BLaER1 (cell line): ENCODE measurements around the gene ZXDC.

Experiments
- H3K27ac ChIP-seq: shearing (Covaris generic); formaldehyde crosslinking; 2 replicates; pipeline ENCODE4 v1.8.1; 2022
- H3K27me3 ChIP-seq: shearing (Covaris generic); formaldehyde crosslinking; 2 replicates; pipeline ENCODE4 v1.8.1; 2022
- H3K36me3 ChIP-seq: shearing (Covaris generic); formaldehyde crosslinking; 2 replicates; pipeline ENCODE4 v1.8.1; 2022
- H3K4me1 ChIP-seq: shearing (Covaris generic); formaldehyde crosslinking; 2 replicates; pipeline ENCODE4 v1.8.1; 2022
- H3K4me2 ChIP-seq: shearing (Covaris generic); formaldehyde crosslinking; 2 replicates; pipeline ENCODE4 v1.8.1; 2022
- H3K4me3 ChIP-seq: shearing (Covaris generic); formaldehyde crosslinking; 2 replicates; pipeline ENCODE4 v1.8.1; 2022
- H3K9ac ChIP-seq: shearing (Covaris generic); formaldehyde crosslinking; 2 replicates; pipeline ENCODE4 v1.8.1; 2022
- H3K9me3 ChIP-seq: shearing (Covaris generic); formaldehyde crosslinking; 2 replicates; pipeline ENCODE4 v1.8.1; 2022
- H4K20me1 ChIP-seq: shearing (Covaris generic); formaldehyde crosslinking; 2 replicates; pipeline ENCODE4 v1.8.1; 2022
- Cebpa-rat ChIP-seq: shearing (Covaris generic); IDR thresholded peaks from 2 replicates; pipeline ENCODE4 v1.8.1; 2022

The ZXDC gene

GRCh38 chr3:126498929-126499328, 23.2 kb upstream of the ZXDC start:
- no peak overlapping the region for H3K4me3 ChIP-seq

DNA sequence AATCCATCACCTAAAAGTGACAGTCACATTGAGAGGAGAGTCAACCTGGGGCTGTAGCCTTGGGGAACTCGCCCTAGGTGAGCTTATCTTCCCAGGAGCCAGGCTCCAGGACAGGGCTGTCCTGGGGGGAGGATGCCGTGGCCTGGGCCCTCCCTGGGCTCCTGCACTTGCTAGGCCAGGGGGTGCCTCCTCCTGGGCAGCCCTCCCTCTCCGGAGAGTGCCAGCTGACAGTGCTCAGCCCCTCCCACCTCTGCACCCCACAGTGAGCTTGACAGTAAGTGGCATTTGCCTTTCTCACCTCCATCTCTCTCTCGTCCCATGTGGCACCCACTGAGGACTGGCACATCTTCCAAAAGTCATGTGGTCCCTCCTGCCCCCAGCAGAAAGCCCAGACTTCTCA, 22.8 kb upstream of the ZXDC start:
- H3K4me1 ChIP-seq: peaks cover 85% of the 10 kb centered on the region
- no peaks in the 10 kb centered on the region for H3K27me3 ChIP-seq
- peak overlapping the region; percentile 75 for H3K4me2 ChIP-seq
- no peaks in the 10 kb centered on the region for H4K20me1 ChIP-seq
- no peak for TF ChIP-seq Cebpa-rat
- H3K4me3 ChIP-seq: no peak overlapping the region
- no peak overlapping the region for H3K9ac ChIP-seq
- no peaks in the 10 kb centered on the region for H3K9me3 ChIP-seq
- H3K36me3 ChIP-seq: no peaks in the 10 kb centered on the region
- H3K27ac ChIP-seq: peak overlapping the region; percentile 61; the same call in 1 of the 2 replicates

More at GRCh38 chr3:126498929-126499328, 23.2 kb upstream of the ZXDC start:
- Histone ChIP-seq H3K9ac (no peak overlapping the region), H3K4me1 (peaks cover 82% of the 10 kb centered on the region), H3K27ac (no peak overlapping the region), H3K9me3 (no peaks in the 10 kb centered on the region), H4K20me1 (no peaks in the 10 kb centered on the region), H3K36me3 (no peaks in the 10 kb centered on the region), H3K4me2 (peak overlapping the region; percentile 75), H3K27me3 (no peaks in the 10 kb centered on the region)
- no peak for TF ChIP-seq Cebpa-rat

GRCh38 chr3:126497956-126498355, 22.3 kb upstream of the ZXDC start:
- Histone ChIP-seq H3K36me3 (no peaks in the 10 kb centered on the region), H3K9ac (no peak overlapping the region), H3K4me2 (peak overlapping the region; percentile 75), H4K20me1 (no peaks in the 10 kb centered on the region), H3K4me1 (peaks cover 90% of the 10 kb centered on the region), H3K9me3 (no peaks in the 10 kb centered on the region), H3K27ac (peak overlapping the region; percentile 61), H3K27me3 (no peaks in the 10 kb centered on the region), H3K4me3 (no peak overlapping the region)
- no peak for TF ChIP-seq Cebpa-rat

DNA sequence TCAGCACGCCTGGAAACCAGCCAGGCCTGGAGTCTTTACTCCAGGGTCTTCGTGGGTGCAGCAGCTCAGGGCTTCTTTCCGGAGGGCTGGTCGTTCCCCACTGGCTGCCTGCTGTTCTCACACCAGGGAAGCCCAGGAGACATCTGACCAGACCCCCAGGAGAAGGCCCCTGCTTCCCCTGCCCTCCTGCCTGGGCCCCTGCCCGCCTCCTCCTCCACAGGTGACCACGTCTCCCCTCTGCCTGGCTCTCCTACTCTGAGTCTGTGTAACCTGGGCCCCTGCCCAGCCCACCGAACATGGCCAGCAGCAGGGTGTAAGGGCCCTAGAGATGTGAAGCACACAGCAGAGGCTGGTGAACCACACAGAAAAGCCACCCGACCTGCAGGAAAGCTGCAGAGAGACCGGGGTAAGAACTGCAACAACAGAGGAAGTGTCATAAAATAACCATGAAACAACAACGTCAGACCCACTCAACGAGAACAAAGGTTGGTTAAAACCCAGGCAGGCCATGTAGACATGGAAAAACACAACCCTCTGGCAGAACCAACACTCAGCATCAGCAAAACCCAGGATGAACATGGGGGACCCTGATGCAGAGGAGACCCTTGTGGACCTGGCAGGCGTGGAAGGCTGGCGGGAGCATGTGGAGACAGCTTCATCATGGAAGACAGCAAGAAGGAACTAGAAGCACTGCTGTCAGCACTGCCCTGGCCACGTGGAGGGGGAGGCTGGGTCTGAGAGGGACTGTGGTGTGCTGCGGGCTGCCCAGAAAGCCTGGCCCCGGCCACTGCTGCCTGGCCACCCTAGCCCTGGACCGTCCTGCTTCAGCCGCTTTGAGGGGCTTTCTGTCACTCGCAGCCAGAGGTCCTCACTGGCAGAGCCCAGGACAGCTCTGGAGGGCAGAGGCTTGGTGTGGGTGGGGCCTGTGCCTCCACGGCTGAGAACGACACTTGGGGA, 21.5 kb upstream of the ZXDC start:
- no peak overlapping the region for H3K4me3 ChIP-seq
- no peaks in the 10 kb centered on the region for H3K36me3 ChIP-seq
- H3K4me2 ChIP-seq: peak overlapping the region; percentile 75
- no peaks in the 10 kb centered on the region for H4K20me1 ChIP-seq
- no peaks in the 10 kb centered on the region for H3K27me3 ChIP-seq
- peak overlapping the region; percentile 27 for H3K9ac ChIP-seq
- H3K9me3 ChIP-seq: no peaks in the 10 kb centered on the region
- peaks cover 98% of the 10 kb centered on the region for H3K4me1 ChIP-seq
- no peak for TF ChIP-seq Cebpa-rat
- peak overlapping the region; percentile 61 for H3K27ac ChIP-seq

DNA sequence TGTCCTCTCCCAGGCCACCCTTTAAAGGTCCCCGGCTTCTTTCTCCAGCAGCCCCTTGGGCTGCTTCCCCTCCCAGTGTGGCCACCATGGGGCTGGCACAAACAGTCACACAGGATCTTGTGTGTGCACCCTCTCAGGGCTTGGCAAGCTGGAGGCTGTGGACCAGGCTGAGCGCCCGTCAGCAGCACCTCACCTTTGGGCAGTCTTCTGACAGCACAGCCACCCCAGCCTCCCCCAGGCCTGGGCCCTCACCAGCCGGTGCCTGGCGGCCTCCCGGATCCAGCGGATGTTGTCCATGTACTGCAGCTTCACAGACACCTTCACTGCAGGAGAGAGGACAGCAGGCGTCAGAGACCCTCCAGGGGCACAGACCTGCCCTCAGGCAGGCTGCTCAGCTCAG, 20.1 kb upstream of the ZXDC start:
- peaks cover 98% of the 10 kb centered on the region for H3K4me1 ChIP-seq
- H3K27me3 ChIP-seq: no peaks in the 10 kb centered on the region
- 0 out of 2 replicates have a peak overlapping the region, but pooled peaks have one; percentile 49 for H3K27ac ChIP-seq
- H4K20me1 ChIP-seq: no peaks in the 10 kb centered on the region
- H3K9me3 ChIP-seq: no peaks in the 10 kb centered on the region
- H3K9ac ChIP-seq: no peak overlapping the region
- H3K4me2 ChIP-seq: peak overlapping the region; percentile 75
- TF ChIP-seq Cebpa-rat: no peak
- H3K4me3 ChIP-seq: no peak overlapping the region
- no peaks in the 10 kb centered on the region for H3K36me3 ChIP-seq

DNA sequence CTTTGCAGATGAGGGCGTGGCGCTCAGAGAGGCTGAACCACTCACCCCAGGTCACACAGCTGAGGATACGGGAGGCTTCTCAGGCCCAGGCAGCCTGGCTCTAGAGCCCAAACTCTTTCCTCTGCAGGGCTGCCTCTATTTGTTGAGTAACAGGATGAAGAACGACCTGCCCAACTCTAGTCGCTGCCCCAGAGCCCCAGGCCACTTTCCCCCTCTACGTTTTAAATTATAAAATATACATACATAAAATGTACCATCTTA, 19.2 kb upstream of the ZXDC start:
- no peaks in the 10 kb centered on the region for H3K9me3 ChIP-seq
- no peaks in the 10 kb centered on the region for H3K27me3 ChIP-seq
- H3K4me3 ChIP-seq: no peak overlapping the region
- H3K4me2 ChIP-seq: peak overlapping the region; percentile 75
- H3K9ac ChIP-seq: no peak overlapping the region
- TF ChIP-seq Cebpa-rat: no peak
- 0 out of 2 replicates have a peak overlapping the region, but pooled peaks have one; percentile 45 for H3K27ac ChIP-seq
- H4K20me1 ChIP-seq: no peaks in the 10 kb centered on the region
- no peaks in the 10 kb centered on the region for H3K36me3 ChIP-seq
- peaks cover 98% of the 10 kb centered on the region for H3K4me1 ChIP-seq

DNA sequence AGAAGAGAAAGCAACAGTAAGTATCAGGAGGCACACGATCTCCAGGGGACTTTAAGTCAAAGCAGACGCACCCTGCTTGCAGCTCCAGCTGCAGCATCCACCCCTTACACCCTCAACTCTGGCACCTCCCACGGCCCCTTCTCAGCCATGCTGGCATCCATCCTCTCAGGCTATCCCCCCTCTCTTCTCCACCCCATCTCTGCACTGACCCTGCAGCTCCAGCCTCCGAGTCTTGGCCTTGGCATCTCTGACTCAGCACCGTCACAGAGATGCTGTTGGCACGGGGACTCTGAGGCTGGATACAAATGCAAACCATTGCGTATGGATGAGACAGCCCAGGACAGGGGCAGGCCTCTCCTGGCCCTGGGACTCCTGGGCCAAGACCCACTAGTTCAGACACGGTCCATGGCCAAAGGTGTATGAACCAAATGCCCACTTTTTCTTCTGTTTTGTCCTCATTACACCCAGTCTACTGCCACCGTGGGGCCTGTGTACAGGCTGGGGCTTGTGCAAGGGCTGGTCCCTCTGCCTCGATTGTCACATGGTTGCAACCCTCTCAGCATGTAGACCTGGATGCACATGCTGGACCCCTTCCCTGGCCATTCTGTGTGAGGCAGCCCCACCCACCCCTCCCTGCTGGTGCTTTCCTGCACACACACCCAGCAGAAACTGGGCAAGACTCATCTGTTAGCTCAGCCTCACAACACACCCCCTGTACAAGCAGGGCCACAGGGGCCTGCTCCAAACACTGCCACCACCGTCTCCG, 18.7 kb upstream of the ZXDC start:
- TF ChIP-seq Cebpa-rat: no peak
- Histone ChIP-seq H3K4me1 (peaks cover 98% of the 10 kb centered on the region), H3K4me3 (peak overlapping the region; percentile 37; the same call in 1 of the 2 replicates), H4K20me1 (no peaks in the 10 kb centered on the region), H3K27me3 (no peaks in the 10 kb centered on the region), H3K9me3 (no peaks in the 10 kb centered on the region), H3K27ac (peak overlapping the region; percentile 45; the same call in 1 of the 2 replicates), H3K4me2 (peak overlapping the region; percentile 75), H3K36me3 (no peaks in the 10 kb centered on the region), H3K9ac (peak overlapping the region; percentile 50)

DNA sequence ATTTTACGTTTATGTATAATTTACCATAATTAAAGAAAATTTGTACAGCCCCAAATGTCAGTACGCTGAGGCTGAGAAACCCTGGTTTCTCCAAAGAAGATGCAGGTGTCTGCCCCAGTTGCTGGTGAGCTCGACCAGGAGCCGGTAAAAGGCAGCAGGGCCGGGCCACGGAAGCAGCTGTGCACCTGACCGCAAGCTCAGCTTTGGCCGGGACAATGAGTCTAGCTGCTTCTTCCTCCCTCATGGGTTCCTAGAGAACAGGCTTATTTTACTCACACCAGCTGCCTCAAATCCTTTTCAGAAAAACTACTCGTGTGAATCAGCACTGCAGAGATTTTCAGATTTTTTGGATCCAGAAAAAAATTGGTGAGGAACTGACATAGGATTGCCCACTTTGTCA, 18.0 kb upstream of the ZXDC start:
- Histone ChIP-seq H3K4me1 (peaks cover 98% of the 10 kb centered on the region), H3K4me3 (no peak overlapping the region), H3K27ac (peak overlapping the region; percentile 47; the same call in 1 of the 2 replicates), H3K4me2 (peak overlapping the region; percentile 75), H3K27me3 (no peaks in the 10 kb centered on the region), H3K9ac (peak overlapping the region; percentile 50; the same call in 1 of the 2 replicates), H3K9me3 (no peaks in the 10 kb centered on the region), H4K20me1 (no peaks in the 10 kb centered on the region), H3K36me3 (no peaks in the 10 kb centered on the region)
- no peak for TF ChIP-seq Cebpa-rat

DNA sequence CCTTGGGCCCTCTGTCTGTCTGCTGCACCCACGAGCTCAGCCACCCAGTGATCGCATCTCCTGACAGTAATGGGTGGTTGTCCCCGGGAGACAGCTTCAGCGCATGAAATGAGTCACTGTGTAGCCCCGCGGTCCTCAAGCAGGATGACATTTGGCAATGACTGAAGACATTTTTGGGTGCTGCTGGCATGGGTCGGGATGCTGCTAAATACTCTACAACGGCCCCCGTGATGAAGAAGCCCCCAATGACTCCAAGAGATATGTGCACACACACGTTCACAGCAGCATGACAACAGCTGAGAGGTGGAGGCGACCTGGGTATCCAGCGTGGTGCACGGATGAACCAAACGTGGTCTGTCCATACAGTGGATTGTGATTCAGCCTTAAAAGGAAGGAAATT, 17.4 kb upstream of the ZXDC start:
- no peaks in the 10 kb centered on the region for H3K36me3 ChIP-seq
- H3K4me2 ChIP-seq: peak overlapping the region; percentile 75
- H4K20me1 ChIP-seq: no peaks in the 10 kb centered on the region
- peaks cover 98% of the 10 kb centered on the region for H3K4me1 ChIP-seq
- H3K9ac ChIP-seq: no peak overlapping the region
- H3K4me3 ChIP-seq: no peak overlapping the region
- no peaks in the 10 kb centered on the region for H3K27me3 ChIP-seq
- H3K9me3 ChIP-seq: no peaks in the 10 kb centered on the region
- TF ChIP-seq Cebpa-rat: no peak
- H3K27ac ChIP-seq: peak overlapping the region; percentile 61; the same call in 1 of the 2 replicates
